Astrocyte of the hippocampus (primary cell): ENCODE data around the gene ITSN1.
A peak's percentile ranks its signal among the peaks of the same experiment; 100 is the strongest.

Experiments used
- DNase-seq: peaks from one replicate; pipeline ENCODE4 v3.0.0; 2011; ENCODE audit warnings: low read depth, low spot score

The ITSN1 gene

DNA sequence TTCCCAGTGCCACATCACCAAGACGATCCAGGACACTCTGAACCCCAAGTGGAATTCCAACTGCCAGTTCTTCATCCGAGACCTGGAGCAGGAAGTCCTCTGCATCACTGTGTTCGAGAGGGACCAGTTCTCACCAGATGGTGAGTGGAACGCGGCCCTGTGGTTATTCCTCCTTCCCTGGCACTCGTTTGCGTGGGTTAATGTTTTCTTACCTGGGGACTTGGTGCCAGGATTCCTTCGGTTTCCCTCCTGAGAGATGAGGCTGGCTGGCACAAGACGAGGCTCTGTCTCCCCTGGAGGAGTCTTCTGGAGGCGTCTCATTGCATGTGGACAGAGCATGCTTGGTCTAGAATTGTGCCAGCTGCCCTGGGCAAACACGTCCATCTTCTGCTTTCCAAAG lies 244.0 kb downstream of the ITSN1 start:
- no peak for DNase-seq

DNA sequence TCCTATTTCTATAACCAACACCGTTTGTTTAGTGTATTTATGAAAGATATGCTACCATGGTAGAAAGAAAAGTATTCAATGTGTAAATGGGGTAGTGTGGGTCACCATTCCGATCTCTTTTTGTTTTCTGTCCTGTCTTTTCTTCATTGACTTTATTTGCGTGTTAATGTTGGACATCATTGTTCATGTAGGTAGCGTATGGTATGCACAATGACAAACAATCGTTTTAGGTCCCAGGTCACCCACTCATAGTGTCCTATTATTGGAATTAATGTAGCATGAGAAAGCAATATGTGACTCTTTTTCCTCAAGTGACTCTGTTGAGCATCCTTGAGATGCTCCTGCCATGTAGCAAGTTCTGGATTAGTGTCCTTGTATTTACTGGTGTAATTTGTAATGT lies 247.9 kb downstream of the ITSN1 start:
- no peak for DNase-seq

DNA sequence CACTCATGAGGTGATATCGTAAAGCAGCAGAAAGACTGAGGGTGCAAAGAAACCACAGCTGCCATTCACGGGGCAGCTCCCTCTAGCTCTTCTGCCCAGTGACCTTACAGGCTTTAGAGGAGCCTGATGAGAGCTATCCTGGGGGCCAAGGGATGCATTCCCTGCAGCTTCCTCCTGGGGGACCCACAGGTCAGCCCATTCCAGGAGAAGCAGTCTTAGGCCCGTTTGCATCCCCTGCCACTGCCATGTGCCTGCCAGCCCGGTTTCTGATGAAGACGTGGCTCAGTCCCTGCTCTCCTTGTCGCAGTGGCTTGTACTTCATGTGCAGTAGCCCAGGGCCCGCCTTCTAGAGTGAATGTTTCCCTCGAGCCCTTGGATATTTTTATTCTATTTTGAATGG lies 250.6 kb downstream of the ITSN1 start:
- DNase-seq, result no peak

DNA sequence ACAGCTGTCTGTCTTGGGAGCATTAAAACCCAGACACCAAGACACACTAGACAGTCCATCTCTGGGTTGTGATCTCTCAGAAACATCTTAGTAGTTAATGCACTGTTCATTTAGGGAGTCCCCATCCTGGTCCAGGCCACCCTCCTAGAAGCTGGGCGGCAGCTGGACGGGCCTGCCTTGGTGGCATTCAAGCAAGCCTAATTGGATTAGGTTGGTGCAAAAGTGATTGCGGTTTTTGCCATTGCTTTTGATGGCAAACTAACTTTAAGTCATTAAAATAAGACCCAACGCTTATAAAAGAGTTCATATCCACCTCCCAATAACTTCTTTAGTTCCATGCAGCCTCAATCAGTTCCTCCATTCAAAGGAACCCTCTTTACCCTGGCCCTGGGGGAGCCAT lies 251.6 kb downstream of the ITSN1 start:
- DNase-seq, result peak; percentile 71

DNA sequence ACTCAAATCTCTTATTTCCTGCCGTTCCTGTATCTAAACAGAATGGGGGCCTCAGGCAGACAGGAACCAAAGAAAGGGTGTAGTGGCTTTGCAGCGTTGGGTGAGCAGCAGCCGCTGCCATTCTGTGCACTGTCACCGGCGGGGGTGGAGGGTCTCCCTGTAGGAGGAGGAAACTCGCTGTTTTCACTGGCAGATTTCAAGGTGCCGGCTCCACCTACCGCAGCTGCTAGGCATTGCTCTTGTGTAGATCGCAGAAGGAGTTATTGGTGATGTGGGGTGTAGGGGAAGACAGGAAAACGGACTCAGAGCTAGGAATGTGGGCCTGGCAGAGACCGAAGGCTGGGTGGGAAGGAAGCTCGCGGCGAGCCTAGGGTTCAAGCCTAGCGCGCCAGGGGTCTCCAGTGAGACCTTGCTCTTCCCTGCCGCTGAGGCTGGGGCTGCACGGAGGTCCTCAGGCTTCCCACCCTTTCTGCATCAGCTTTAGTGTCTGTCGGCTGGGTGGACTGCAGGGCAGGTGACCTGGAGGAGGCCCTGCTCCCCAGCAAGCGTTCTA lies 252.5 kb downstream of the ITSN1 start:
- DNase-seq, result peak; percentile 94

DNA sequence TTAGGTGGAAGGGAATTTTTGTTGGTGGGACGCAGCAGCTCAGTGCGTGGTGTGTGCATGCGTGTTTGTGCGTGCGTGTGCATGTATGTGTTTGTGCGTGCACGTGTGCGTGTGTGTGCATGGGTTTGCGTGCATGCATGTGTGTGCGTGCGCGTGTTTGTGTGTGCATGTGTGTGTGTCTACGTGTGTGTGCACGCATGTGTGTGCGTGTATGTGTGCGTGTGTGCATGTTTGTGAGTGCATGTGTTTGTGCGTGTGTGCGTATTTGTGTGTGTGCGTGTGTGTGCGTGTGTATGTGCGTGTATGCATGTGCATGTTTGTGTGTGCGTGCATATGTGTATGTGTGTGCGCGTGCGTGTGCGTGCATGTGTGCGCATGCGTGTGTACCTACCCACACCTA lies 253.1 kb downstream of the ITSN1 start:
- no peak for DNase-seq

DNA sequence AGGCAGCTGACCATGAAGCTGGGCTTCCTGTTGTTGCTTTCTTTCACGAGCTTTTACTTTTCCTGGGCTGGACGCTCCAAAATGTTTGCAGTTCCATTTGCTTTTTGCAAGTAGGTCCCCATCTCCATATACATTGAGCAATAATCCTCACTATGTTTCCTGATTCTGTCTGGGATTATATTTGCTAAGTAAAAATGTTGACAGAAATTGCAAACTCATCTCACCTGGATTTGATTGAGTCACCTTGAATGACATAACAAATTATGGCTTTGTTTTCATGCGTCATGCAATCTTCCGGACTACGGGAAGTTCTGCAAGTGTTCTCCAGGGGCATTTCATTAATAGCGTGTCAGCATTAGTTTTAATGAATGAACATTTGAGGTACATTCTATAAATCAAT lies 254.4 kb downstream of the ITSN1 start:
- DNase-seq, result no peak

DNA sequence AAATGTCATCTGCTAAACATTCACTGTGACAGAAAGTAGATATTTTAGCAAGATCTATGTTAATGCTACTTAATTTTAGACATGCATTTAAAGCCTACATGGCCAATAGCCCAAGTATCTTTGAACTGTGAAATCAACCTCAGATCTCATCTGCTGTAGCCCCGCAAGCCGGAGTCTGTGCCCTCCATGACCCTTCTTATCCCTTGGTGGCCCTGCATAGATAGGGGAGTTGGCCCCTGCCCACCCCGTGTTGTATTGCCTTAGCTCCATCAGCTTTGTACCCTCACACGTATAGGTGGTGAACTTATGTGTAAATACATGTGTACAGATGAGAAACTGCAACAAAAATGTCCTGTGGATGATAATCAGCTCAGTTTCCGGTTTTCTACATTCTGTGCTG lies 254.8 kb downstream of the ITSN1 start:
- DNase-seq, result no peak

DNA sequence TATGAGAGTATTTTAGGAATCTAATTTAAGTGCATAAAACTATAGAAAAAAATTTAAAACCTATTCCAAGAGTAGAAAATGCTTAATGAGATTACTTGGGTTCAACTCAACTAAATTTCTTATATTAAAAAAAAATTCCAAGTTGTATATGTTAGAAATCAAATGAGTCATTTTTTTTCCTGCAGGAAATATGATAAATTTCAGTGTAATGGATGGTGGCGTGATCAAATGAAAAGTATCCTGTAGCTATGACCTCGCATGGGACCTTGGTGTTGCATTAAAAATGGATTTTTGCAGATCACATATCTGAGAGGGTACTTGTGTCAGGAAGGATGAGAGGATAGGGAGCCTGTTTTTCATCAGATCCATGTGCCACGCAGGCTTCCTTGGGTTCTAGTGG lies 255.4 kb downstream of the ITSN1 start:
- no peak for DNase-seq

DNA sequence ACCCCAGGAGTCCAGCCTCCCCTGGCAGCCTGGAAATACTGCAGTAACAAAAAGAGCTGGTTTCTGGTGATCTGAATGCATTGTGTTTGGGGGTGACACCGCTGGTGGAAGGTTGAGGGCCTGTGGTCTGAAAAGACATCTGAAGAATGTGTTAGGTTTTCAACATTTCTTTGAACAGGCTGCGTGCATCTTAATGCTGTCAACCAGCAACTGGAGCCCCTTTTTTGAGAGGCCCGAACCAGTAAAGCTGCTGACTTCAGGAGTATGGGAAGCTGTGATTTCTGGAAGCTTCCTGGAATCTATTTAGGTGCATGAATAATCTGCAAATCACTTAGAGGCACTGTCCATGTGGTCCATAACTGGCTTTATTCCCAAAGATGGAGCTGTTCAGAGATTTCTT lies 256.3 kb downstream of the ITSN1 start:
- DNase-seq, result peak; percentile 86

DNA sequence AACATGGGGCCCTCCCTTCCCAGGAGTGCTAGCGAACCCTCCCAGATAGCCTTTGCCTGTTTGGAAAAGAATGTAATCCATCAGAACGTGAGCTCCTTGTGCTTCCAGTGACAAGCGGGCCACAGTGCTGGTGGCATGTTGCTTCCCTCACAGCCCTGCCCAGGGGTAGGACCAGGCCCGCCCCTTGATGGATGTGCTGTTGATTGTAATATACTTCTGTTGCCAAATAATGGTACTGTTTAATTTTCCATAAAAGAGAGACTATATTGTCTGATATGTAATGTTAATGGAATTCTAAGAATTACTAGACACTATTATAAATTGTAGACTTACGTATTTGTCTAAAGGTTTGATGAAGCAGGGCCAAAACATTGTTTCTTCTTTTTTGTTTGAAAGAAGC lies 256.9 kb downstream of the ITSN1 start:
- peak; percentile 63 for DNase-seq

DNA sequence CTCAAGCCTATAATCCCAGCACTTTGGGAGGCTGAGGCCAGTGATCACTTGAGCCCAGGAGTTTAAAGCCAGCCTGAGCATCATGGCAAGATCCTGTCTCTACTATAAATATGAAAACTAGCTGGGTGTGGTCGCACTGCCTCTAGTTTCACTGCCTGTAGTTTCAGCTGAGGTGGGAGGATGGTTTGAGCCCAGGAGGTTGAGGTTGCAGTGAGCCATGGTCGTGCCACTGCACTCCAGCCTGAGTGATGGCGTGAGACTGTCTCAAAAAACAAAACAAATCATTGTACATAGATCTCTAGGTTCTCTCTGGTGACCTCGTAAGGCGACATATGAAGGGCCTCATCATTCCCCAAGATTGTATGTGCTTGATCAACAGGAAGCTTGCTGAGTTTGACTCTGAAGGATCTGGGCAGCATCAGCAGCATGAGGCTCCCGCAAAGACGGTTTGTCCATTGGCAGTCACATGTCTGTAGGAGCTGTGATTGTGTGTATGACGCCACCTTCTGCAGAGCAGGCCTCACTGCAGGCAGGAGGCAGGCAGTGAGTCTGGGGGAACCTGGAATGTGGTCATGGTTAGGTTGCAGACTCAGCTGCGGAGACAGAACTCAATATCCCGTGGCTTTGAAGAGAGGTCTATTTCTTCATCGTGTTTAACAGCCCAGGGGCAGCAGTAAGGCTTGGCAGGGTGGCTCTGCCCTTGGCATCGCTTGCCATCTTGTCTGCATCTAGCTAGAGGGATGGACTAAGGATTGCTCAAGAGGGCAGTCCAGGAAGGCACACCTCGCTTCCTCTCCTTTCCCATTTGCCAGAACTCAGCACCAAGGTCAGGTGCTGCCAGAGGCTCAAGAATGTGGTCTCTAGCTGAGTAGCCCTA lies 259.3 kb downstream of the ITSN1 start:
- DNase-seq, result peak; percentile 79

DNA sequence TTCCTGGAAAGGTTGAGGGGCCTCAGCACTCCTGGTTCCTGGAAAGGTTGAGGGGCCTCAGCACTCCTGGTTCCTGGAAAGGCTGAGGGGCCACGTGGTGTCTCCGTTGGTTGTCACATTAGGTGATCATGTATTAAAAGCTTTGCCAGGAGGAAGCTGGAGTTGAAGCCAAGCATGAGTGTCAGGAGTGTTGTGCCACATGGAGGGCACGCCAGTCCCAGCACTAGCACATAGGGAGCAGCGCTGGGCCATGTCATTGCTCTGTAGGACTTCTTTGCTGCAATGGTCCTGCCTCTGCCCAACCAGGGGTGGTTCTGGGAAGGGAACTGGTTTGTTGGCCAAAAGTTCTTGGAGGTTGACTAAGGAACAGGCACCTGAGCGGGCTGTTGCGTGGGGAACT lies 260.0 kb downstream of the ITSN1 start:
- DNase-seq, result no peak

DNA sequence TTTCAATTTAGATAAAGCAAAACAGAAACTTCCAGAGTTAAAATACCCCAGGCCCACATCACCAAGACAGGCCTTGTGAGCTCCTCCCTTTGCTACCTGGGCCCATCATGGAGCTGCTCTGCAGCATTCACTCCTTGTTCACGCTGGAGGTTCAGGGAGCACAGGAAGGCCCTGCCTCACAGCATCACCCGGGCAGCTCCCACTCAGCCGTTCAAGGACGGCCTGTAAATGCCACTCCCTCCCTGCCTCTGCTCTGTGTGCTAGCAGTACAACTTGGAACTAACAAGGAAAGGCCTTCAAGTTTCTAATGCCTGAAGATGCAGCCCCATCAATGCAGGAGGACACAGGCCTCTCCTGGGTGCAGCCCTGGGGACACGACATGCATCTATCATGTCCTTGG lies 261.7 kb downstream of the ITSN1 start:
- DNase-seq, result no peak

DNA sequence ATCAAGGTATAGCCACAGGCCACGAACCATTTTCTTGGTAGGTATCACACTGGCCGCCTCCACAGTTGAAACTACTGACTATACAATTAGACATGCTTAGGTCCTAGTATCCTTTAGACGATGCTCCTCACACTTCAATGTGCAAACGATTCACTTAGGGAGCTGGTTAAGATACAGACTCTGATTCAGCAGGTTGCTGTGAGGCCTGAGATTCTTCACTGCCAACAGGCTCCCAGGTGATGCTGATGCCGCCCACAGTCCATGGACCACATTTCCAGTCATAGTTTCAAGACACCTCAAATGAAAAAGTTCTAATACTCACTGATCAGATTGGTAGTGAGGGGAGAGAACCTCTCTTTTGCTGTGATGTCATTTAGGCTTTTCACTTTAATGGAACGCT lies 266.5 kb downstream of the ITSN1 start:
- DNase-seq, result no peak

DNA sequence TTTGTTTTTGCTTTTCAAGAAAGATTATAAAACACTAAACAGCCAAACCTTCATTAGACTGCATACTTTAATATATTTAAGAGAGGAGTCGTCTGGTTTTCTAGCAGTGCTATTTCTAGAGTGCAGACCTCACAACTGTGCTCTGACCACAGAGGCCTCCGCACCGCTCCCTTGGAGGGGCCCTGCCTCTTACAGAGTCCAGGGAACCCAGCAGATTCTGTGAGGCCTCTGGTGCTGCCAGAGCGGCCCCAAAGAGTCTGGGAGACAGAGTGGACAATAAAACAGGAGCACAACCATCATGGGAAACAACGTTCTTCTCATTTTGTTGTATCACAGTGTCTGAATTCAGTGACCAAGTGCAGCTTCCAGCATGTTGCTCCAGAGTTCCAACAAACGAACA lies 267.5 kb downstream of the ITSN1 start:
- no peak for DNase-seq

DNA sequence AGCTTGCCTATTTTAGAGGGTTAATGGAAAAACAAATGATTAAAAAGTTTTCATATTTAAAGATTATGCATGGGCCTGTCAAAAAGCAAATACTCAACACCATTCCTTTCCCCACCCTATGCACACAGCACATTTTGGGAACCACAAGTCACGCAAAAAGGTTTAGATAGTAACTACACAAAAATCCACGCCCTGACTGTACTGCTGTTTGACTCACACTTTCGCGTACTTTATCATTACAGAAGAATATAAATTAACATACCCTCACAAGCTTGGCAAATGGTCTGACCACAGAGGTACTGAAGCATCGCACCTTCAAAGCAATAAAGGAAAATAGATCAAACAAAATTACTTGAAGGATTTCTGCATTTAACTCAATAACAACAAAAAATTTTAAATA lies 271.9 kb downstream of the ITSN1 start:
- peak; percentile 75 for DNase-seq

DNA sequence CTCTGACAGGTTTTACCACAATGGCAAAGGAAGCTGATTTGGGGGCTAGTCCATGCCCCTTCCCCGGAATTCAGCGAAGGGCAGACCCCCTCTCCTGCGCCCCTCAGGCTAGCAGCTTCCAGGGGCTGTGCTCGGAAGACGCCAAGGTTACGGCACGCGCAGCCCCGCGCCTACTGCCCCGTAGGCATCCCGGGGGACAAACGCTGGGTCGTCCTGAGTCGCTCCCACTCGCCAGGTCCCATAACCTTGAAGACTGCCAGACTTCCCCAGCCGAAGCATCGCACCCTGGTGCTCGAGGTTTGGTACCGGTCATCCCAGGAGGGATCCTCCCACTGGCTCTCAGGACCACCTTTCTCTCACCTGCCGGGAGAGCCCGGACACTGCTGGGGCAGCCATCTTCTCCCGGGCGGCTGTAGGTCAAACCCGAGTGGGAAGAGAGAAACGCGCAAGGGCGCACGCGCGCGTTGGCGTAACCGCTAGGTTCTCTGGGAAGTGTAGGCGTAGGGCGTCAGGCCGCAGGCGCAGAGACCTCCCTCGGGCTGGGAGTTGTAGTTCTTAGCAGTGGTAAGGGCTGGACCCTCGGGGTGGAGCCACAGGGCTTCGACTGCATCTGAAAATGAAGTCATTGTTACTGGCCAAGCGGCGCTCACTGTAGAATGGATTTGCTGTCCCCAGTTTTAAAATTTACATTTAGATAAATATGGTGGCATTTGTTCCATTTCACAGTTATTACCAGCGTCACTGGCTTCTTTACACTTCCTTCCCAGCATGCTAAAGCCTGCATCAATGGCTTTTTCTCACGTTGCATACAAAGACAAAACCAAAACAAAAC lies 273.3 kb downstream of the ITSN1 start, which contains the start of gene ATP5PO:
ATP5PO (minus strand) TSS at position 437 of the 832 bp plus-strand sequence; CDS start at position 396, 41 bp downstream.
- peak; percentile 99 for DNase-seq

DNA sequence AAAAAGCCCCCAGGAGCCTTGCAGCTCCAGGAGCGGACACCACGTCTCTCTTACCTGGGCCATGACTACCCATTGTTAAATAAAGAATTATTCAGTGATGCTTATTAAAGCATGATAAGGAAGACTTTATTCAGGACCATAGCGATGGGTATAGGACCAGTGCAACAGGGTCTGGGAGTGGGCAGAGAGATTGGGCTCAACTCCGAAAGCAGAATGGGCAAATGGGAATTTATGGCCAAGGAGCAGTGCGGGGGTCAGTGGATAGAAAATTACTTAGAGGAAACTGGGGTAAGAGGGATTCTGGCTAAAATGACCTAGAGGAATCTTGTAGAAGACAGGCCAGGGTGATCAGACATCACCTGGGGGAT lies 273.9 kb downstream of the ITSN1 start:
- no peak for DNase-seq

DNA sequence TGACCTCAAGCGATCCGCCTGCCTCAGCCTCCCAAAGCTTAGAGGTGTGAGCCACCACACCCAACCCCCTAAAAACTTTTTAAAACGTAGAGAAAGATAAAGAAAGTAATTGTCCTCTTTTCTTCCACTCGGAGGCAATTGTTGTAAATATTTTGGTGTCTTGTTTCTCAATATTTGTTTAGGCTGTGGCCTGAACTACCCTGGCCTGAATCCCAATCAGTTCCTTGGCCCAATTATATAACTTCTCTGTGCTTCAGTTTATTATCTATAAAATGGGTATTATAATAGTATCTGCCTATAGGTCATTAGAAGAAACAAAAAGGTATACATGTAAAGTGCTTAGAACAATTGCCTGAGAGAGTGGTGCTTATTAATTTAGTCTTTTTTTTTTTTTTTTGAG lies 275.1 kb downstream of the ITSN1 start:
- no peak for DNase-seq

DNA sequence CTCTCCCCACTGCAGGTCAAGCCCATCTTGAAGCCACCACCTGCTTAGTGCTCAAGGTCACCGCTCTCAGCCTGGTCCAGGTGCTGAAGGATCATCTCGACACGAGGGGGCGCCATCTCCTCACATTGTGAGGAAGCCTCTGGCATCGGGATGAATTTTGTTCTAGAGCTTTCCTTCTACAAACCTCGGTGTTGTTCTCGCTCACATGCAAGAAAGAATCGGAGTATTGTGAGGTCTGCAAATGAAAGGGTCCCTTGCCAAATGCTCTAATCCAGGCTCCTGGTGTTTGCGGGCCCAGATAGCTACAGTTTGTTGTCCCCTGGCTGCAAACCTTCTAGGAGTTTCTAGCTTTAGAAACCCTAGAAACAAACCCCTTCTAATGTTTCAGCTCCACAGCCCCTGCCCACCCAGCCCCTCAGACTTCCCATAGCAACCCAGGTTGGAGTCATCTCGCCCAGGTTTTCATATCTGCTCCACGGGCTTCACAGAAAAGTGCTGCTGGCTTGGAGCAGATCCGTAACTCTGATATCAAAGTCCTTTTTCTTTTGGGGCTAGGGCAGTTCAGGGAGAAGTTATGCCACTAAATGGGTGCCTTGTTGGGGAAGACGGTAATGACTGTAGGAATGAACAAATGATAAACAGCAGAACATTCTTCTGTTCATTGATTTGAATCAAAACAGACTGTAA lies 281.9 kb downstream of the ITSN1 start:
- DNase-seq, result peak; percentile 91

DNA sequence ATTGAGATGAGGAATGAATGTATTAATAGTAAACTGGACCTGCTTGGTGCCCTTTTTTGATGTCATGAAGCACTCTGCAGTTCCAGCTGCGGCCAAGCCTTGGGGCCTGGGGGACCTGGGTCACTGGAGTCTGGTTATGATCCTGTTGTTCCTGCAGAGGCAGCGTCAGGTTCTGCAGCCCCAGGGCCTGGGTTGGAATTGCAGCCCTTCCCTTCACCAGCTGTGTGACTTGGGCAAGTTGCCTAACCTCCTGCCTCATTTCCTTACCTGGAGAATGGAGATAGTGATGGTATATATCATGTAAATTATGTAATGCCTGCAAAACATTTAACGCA lies 282.4 kb downstream of the ITSN1 start:
- DNase-seq, result no peak
